ENCODE results near the gene FLNA.
"Not testable (repeated sequence)": the region's sequence is repeated elsewhere in the genome, so short reads cannot be mapped to it uniquely, and the experiment has no call there.

Gene FLNA

GRCh38 chrX:154303476-154303875, 71.0 kb downstream of the FLNA start:
- no peak for DNase-seq

DNA sequence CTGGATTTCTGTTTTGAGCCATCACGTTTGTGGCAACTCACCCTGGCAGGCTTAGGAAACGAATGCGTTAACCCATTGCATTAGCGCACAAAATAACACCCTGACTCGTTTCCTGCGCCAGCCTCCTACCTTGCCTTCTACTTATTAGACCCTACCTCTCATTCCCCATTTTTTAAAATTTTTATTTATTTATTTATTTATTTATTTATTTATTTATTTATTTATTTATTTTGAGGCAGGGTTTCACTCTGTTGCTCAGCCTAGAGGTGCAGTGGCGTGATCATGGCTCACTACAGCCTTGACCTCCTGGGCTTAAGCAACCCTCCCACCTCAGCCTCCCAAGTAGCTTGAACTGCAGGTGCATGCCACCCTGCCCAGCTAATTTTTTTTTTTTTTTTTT, 71.4 kb downstream of the FLNA start:
- not testable (repeated sequence) for DNase-seq

DNA sequence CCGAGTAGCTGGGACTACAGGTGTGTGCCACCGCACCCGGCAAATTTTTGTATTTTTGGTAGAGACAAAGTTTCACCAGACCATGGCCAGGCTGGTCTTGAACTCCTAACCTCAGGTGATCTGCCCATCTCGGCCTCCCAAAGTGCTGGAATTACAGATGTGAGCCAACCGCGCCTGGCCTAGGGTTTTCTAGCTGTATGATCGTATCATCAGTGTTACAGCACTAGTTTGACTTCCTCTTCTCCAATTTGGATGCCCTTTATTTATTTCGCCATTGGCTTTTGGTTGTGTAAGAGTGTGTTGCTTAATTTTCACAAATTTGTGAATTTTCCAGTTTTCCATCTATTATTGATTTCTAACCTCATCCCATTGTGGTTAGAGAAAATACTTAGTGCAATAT, 73.6 kb downstream of the FLNA start:
- no peak for DNase-seq

Data from NCI-H82 (cell line).